Kidney (tissue), 14 donors: Measurements from ENCODE around the gene MCF2L. TPM values are rescaled to one million over a fixed set of nuclear protein-coding genes. Genes with fewer than 3 reads are reported as not detected.

Source experiments
- DNase-seq, 5 donors: peaks; one replicate each; pipeline ENCODE4 v3.0.0-alpha.2; 2013 to 2020
- FAIRE-seq: peaks from 2 replicates; lab custom pipeline; 2012; peaks lifted over from hg19 to GRCh38; lab: Jason Lieb, UNC
- H3K27ac ChIP-seq, 2 donors: one replicate each; pipeline ENCODE4 v1.7.0; 2013; ENCODE audit warnings: low read depth in 2 of 2, low read length in 2 of 2, inconsistent platforms in 1 of 2
- H3K27me3 ChIP-seq: one replicate; pipeline ENCODE4 v1.7.1; 2013; ENCODE audit warnings: low read length, inconsistent platforms; ENCODE audit not compliant: control insufficient read depth, insufficient read depth
- H3K36me3 ChIP-seq, 3 donors: one replicate each; pipeline versions ENCODE4 v1.7.0 to v1.7.1; 2013; ENCODE audit warnings: low read length in 3 of 3, control low read depth in 1 of 3, inconsistent platforms in 1 of 3; ENCODE audit not compliant: insufficient read depth in 3 of 3, control insufficient read depth in 2 of 3
- H3K4me1 ChIP-seq, 3 donors: one replicate each; pipeline versions ENCODE4 v1.7.0 to v1.7.1; 2013; ENCODE audit warnings: low read length in 3 of 3, inconsistent platforms in 1 of 3, low read depth in 1 of 3; ENCODE audit not compliant: control insufficient read depth in 2 of 3, insufficient read depth in 2 of 3
- H3K4me3 ChIP-seq, 3 donors: one replicate each; pipeline versions ENCODE4 v1.7.0 to v1.8.1; 2013; ENCODE audit warnings: low read length in 3 of 3, control low read depth in 1 of 3, inconsistent platforms in 1 of 3
- H3K9ac ChIP-seq, 3 donors: one replicate each; pipeline versions ENCODE4 v1.7.0 to v1.7.1; 2013; ENCODE audit warnings: low read length in 3 of 3, control low read depth in 1 of 3, inconsistent platforms in 1 of 3
- H3K9me3 ChIP-seq, 3 donors: one replicate each; pipeline versions ENCODE4 v1.7.0 to v1.7.1; 2013; ENCODE audit warnings: low read length in 3 of 3, control low read depth in 1 of 3, inconsistent platforms in 1 of 3; ENCODE audit not compliant: control insufficient read depth in 2 of 3, insufficient read depth in 1 of 3
- intact Hi-C: fragments of 100-400 bp; cut with DNase I; formaldehyde crosslinking; loops from one replicate; pipeline ENCODE4 v1.11.1; 2022
- polyA plus RNA-seq: library from polyadenylated mRNA; stranded (reverse); fragments of 350-450 nt; fragmentation: Illumina TruSeq; extraction: RNeasy Lipid Tissue Mini Kit (QIAGEN cat#74804); gene quantifications from one replicate; pipeline ENCODE4 v1.2.3, GENCODE V29; 2014; ENCODE audit warnings: low read depth, low replicate concordance; ENCODE audit not compliant: insufficient read depth
- total RNA-seq: library from RNA; stranded (reverse); fragmentation: NEBNext Ultra II Directional; extraction: Animal tissue kit (Norgen Biotek cat#: 25700); gene quantifications from one replicate; pipeline ENCODE4 v1.2.1, GENCODE V29; 2021
- TF ChIP-seq, protein P1 (sequence below): IDR thresholded peaks from 3 replicates; pipeline ENCODE4 v1.5.1; 2012; ENCODE audit warnings: mild to moderate bottlenecking, moderate library complexity, borderline replicate concordance; ENCODE audit not compliant: insufficient read depth; ENCODE audit errors: extremely low read depth
- donor health status: control.
- donor health status: control.
- donor health status: control.
- donor health status: control.
- donor health status: control.
- donor health status: DM: yes; HTN: yes; CAD: no.
- donor health status: Normal renal cell carcinoma (clear cell type).

The MCF2L gene
- total and polyA plus RNA-seq, 2 donors from 2014 or later: 12.1 to 61.9 TPM

DNA sequence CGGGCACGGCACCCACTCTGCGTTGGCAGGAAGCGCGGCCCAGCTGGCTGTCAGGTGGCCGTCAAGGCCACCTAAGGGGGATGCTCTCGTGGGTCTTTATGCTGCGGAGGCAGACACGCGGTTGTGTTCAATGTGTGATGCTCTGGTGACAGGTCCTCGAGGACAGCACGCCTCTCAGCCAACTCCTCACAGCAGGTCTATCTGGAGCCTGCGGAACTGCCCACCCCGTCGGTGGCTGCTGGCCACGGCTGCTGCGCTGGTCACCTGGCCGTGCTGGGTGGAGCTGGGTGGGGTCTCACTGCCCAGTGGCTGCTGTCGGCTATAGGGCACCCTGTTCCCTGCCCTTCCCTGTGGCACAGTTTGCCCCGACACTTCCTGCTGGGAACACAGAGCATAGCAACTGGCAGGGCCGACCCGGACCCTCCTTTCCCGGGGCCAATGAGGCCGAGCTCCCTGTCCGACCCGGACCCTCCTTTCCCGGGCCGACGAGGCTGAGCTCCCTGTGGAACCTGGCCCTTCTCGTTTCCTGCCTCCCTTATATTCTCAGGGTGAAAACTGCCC, 122.3 kb downstream of the MCF2L start:
- DNase-seq: peak in 1 of 5 donors; percentile 65
- intact Hi-C loops: no loop called here
- no peak overlapping the region for H3K9ac ChIP-seq
- TF ChIP-seq, protein P1, sequence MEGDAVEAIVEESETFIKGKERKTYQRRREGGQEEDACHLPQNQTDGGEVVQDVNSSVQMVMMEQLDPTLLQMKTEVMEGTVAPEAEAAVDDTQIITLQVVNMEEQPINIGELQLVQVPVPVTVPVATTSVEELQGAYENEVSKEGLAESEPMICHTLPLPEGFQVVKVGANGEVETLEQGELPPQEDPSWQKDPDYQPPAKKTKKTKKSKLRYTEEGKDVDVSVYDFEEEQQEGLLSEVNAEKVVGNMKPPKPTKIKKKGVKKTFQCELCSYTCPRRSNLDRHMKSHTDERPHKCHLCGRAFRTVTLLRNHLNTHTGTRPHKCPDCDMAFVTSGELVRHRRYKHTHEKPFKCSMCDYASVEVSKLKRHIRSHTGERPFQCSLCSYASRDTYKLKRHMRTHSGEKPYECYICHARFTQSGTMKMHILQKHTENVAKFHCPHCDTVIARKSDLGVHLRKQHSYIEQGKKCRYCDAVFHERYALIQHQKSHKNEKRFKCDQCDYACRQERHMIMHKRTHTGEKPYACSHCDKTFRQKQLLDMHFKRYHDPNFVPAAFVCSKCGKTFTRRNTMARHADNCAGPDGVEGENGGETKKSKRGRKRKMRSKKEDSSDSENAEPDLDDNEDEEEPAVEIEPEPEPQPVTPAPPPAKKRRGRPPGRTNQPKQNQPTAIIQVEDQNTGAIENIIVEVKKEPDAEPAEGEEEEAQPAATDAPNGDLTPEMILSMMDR: no peak
- H3K9me3 ChIP-seq: no peaks in the 10 kb centered on the region
- FAIRE-seq: no peak
- no peaks in the 10 kb centered on the region for H3K27me3 ChIP-seq
- H3K4me3 ChIP-seq: no peak overlapping the region
- H3K36me3 ChIP-seq: peaks cover 0 to 34% (median 13%) of the 10 kb centered on the region in 3 donors
- H3K27ac ChIP-seq: no peak overlapping the region
- H3K4me1 ChIP-seq: no peaks in the 10 kb centered on the region

- H3K27me3 ChIP-seq: no peaks in the 10 kb centered on the region
- no peak overlapping the region for H3K4me3 ChIP-seq
- peak in 1 of 5 donors; percentile 63 for DNase-seq
- intact Hi-C loops: no loop called here
- no peak for FAIRE-seq
- TF ChIP-seq, protein P1: no peak
- no peak overlapping the region for H3K27ac ChIP-seq
- H3K9me3 ChIP-seq: no peaks in the 10 kb centered on the region
- H3K9ac ChIP-seq: no peak overlapping the region
- peaks cover 0 to 26% (median 9%) of the 10 kb centered on the region in 3 donors for H3K36me3 ChIP-seq
- H3K4me1 ChIP-seq: no peaks in the 10 kb centered on the region
These were observed 123.1 kb downstream of the MCF2L start for GRCh38 chr13:113091891-113092775.

- Histone ChIP-seq H3K4me1 (no peaks in the 10 kb centered on the region), H3K27me3 (no peaks in the 10 kb centered on the region), H3K4me3 (no peak overlapping the region), H3K9ac (no peak overlapping the region), H3K9me3 (no peaks in the 10 kb centered on the region), H3K36me3 (peaks cover 0 to 17% (median 5%) of the 10 kb centered on the region in 3 donors), H3K27ac (no peak overlapping the region)
- FAIRE-seq: no peak
- DNase-seq: peak in 1 of 5 donors; percentile 45
- intact Hi-C loops: no loop called here
- TF ChIP-seq, protein P1: no peak
These were observed 124.0 kb downstream of the MCF2L start for GRCh38 chr13:113092776-113093579.
